ENCODE results near the gene GARIN3. TPM values are rescaled to one million over a fixed set of nuclear protein-coding genes. Genes with fewer than 3 reads are reported as not detected.

GARIN3 gene
- total RNA-seq, 2 experiments from 2014 or later, result not detected

GRCh38 chr5:157165668-157166067 lies 396 bp downstream of the GARIN3 start:
- Histone ChIP-seq H3K27ac (ENCODE audit: low read depth in 1 of 2, low read length in 2 of 2) (no peak overlapping the region), H3K36me3 (ENCODE audit: insufficient read depth, low read length) (no peaks in the 10 kb centered on the region), H3K9me3 (ENCODE audit: control insufficient read depth in 1 of 2, insufficient read depth in 1 of 2, low read length in 2 of 2) (no peaks in the 10 kb centered on the region), H3K4me1 (ENCODE audit: insufficient read depth, low read length) (peaks cover 43% of the 10 kb centered on the region), H3K27me3 (ENCODE audit: control insufficient read depth in 1 of 2, insufficient read depth in 2 of 2, low read length in 2 of 2) (no peaks in the 10 kb centered on the region), H3K4me3 (ENCODE audit: low read length) (no peak overlapping the region)
- Mint-ChIP-seq H3K4me1 (ENCODE audit: low read depth) (peaks cover 64% of the 10 kb centered on the region), H3K27ac (no peak overlapping the region), H3K9me3 (no peaks in the 10 kb centered on the region), H3K27me3 (no peaks in the 10 kb centered on the region), H3K4me3 (no peak overlapping the region), H3K36me3 (ENCODE audit: low read depth) (no peaks in the 10 kb centered on the region)
- POLR2A ChIA-PET, result no interaction called here
- no peak for TF ChIP-seq CTCF (IDR thresholded peaks at IDR 0.05)
- intact Hi-C loops (cut with DNase I, micrococcal nuclease), result no loop called here
- ATAC-seq (ENCODE audit: poor library complexity), result no peak
- CTCF ChIA-PET, result no interaction called here
- no peak for DNase-seq

- ATAC-seq (ENCODE audit: poor library complexity) (no peak), DNase-seq (no peak)
- H3K27me3 Mint-ChIP-seq, result no peaks in the 10 kb centered on the region
- H3K4me1 Mint-ChIP-seq (ENCODE audit: low read depth), result peaks cover 62% of the 10 kb centered on the region
- H3K9me3 Mint-ChIP-seq, result no peaks in the 10 kb centered on the region
- no peak overlapping the region for H3K27ac Mint-ChIP-seq
- H3K36me3 Mint-ChIP-seq (ENCODE audit: low read depth), result no peaks in the 10 kb centered on the region
- no peaks in the 10 kb centered on the region for H3K36me3 ChIP-seq (ENCODE audit: insufficient read depth, low read length)
- H3K4me3 ChIP-seq (ENCODE audit: low read length), result no peak overlapping the region
- ChIA-PET CTCF (no interaction called here), POLR2A (no interaction called here)
- H3K27me3 ChIP-seq (ENCODE audit: control insufficient read depth in 1 of 2, insufficient read depth in 2 of 2, low read length in 2 of 2), result no peaks in the 10 kb centered on the region
- no peak for TF ChIP-seq CTCF (IDR thresholded peaks at IDR 0.05)
- no peaks in the 10 kb centered on the region for H3K9me3 ChIP-seq (ENCODE audit: control insufficient read depth in 1 of 2, insufficient read depth in 1 of 2, low read length in 2 of 2)
- H3K4me3 Mint-ChIP-seq, result no peak overlapping the region
- intact Hi-C loops (cut with DNase I, micrococcal nuclease), result no loop called here
- H3K4me1 ChIP-seq (ENCODE audit: insufficient read depth, low read length), result peaks cover 41% of the 10 kb centered on the region
- no peak overlapping the region for H3K27ac ChIP-seq (ENCODE audit: low read depth in 1 of 2, low read length in 2 of 2)
Measured at GRCh38 chr5:157165261-157165660, 803 bp downstream of the GARIN3 start.

GRCh38 chr5:157164521-157164920 lies 1.5 kb downstream of the GARIN3 start:
- H3K36me3 ChIP-seq (ENCODE audit: insufficient read depth, low read length), result no peaks in the 10 kb centered on the region
- ChIA-PET POLR2A (no interaction called here), CTCF (no interaction called here)
- no peak overlapping the region for H3K27ac ChIP-seq (ENCODE audit: low read depth in 1 of 2, low read length in 2 of 2)
- Mint-ChIP-seq H3K27me3 (no peaks in the 10 kb centered on the region), H3K27ac (no peak overlapping the region), H3K4me1 (ENCODE audit: low read depth) (peaks cover 66% of the 10 kb centered on the region), H3K4me3 (no peak overlapping the region), H3K36me3 (ENCODE audit: low read depth) (no peaks in the 10 kb centered on the region), H3K9me3 (no peaks in the 10 kb centered on the region)
- no peaks in the 10 kb centered on the region for H3K27me3 ChIP-seq (ENCODE audit: control insufficient read depth in 1 of 2, insufficient read depth in 2 of 2, low read length in 2 of 2)
- H3K4me1 ChIP-seq (ENCODE audit: insufficient read depth, low read length), result peaks cover 48% of the 10 kb centered on the region
- no peak for DNase-seq
- no peak overlapping the region for H3K4me3 ChIP-seq (ENCODE audit: low read length)
- ATAC-seq (ENCODE audit: poor library complexity), result no peak
- no peak for TF ChIP-seq CTCF (IDR thresholded peaks at IDR 0.05)
- H3K9me3 ChIP-seq (ENCODE audit: control insufficient read depth in 1 of 2, insufficient read depth in 1 of 2, low read length in 2 of 2), result no peaks in the 10 kb centered on the region
- intact Hi-C loops (cut with DNase I, micrococcal nuclease), result no loop called here

Data from CD4-positive, alpha-beta T cell (primary cell).